ENCODE data around the gene IGLL1.
A peak's percentile ranks its signal among the peaks of the same experiment; 100 is the strongest.
"Not testable (repeated sequence)": the region's sequence is repeated elsewhere in the genome, so short reads cannot be mapped to it uniquely, and the experiment has no call there.

IGLL1 gene

GRCh38 chr22:23561025-23561510 is 19.0 kb downstream of the IGLL1 start:
- not testable (repeated sequence) for DNase-seq

DNA sequence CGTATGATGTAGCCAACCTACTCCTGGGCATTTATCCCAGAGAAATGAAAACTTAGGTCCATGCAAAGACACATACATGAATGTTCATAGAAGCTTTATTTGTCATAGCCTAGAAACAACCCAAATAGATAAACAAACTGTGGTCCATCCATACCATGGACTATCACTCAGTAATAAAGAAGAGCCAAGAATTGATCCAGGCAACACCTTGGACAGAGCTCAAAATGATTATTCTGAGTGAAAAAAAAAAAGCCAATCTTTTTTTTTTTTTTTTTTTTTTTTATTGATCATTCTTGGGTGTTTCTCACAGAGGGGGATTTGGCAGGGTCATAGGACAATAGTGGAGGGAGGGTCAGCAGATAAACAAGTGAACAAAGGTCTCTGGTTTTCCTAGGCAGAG is 19.9 kb downstream of the IGLL1 start:
- not testable (repeated sequence) for DNase-seq

- DNase-seq = no peak
Observed at GRCh38 chr22:23557467-23557866, 22.6 kb downstream of the IGLL1 start.

DNA sequence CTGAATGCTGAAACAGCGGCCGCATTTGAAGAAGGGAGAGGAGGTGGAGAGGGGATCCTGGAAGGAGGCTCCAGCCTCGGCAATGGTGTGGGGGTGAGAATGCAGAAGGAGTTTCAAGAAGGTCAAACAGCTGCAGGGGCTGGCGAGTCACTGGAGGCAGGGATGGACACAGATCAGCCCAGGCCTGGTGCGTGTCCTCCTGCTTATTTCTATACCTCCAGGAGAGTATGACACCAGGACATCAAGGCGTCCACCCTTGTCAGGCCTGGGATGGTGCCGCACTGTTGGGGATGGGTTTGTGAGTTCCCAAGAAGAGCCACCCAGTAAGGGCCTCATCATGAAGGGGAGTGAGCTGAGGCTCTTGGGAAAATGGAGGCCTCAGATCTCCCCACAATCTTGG is 23.1 kb downstream of the IGLL1 start:
- no peak for DNase-seq

- no peak for DNase-seq
Observed at GRCh38 chr22:23556026-23556620, 24.0 kb downstream of the IGLL1 start.

GRCh38 chr22:23555118-23555517 is 25.0 kb downstream of the IGLL1 start:
- DNase-seq = no peak

DNA sequence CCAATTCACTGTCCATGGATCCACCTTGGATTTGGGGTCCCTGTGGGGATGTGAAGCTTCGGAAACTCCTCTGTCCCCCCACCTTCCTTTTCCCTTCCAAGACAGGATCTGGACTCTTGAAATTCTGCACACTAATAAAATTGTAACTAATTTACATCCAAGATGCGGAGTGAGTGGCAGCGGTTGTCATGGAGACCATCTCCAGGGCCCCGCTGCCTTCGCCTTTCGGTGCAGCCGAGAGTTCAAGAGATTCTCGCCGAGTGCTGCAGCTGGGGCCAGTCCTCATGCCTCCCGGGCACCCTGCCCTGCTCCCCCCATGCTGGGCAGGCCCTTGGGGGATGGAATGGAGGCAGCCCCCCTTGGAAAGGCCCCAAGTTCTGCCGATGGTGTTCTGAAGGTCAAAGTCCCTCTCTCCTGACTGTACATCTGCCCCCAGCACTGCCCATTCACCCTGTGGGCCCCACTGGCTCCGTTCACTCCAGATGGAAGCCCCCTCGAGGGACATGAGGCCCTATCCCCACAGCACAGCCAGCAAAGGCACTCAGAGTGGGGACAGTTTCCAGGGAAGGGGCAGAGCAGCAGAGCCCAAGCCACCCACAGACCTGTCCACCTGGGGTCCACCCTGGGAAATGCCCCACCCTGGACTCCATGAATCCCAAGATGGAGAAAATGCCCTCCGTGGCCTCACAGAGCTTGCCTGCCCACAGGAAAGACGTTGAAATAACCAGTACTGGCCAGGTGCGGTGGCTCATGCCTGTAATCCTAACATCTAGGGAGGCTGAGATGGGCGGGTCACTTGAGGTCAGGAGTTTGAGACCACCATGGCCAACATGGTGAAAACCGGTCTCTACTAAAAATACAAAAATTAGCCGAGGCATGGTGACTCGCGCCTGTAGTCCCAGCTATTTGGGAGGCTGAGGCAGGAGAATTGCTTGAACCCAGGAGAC is 25.9 kb downstream of the IGLL1 start:
- no peak for DNase-seq

DNA sequence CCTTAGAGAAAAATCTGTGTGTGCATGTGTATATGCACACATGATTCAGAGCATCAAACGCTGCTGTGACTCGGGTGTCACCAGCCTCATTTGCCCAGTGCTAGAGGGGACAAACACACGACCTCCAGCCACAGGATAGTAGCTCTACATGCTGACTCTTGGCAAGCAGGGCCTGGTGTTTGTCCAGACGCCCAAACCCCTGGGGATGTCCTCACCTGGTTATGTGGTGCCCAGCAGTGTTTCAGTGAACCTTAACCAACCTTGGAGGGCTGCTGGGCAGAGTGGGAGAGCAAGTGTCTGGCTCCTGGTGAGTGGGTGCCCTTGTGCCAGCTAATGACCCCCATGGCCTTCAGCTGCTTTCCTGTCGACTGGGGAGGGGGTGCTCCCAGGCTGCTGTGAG is 26.7 kb downstream of the IGLL1 start:
- DNase-seq = no peak

- no peak for DNase-seq
Observed at GRCh38 chr22:23552573-23552972, 27.5 kb downstream of the IGLL1 start.

- DNase-seq = no peak
Observed at GRCh38 chr22:23551385-23551784, 28.7 kb downstream of the IGLL1 start.

- DNase-seq = no peak
Observed at GRCh38 chr22:23550049-23550650, 29.9 kb downstream of the IGLL1 start.

- DNase-seq = no peak
Observed at GRCh38 chr22:23549198-23549595, 30.9 kb downstream of the IGLL1 start.

- DNase-seq = no peak
Observed at GRCh38 chr22:23548501-23549197, 31.4 kb downstream of the IGLL1 start.

- DNase-seq = no peak
Observed at GRCh38 chr22:23547818-23548500, 32.1 kb downstream of the IGLL1 start.

- DNase-seq = not testable (repeated sequence)
Observed at GRCh38 chr22:23547382-23547781, 32.7 kb downstream of the IGLL1 start.

DNA sequence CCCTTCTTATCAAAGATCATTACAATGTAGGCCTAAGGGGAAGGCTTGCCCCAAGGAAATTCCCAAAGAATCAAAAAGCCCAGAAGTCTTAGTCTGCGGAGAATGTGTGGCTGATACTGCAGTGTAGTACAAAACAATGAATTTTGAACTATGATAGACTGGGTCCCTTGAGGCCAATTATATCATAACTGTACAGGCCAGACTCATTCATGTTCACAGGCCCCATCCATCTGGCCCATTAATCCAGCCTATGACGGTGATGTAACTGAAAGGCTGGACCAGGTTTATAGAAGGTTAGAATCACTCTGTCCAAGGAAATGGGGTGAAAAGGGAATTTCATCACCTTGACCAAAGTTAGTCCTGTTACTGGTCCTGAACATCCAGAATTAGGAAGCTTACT is 35.2 kb downstream of the IGLL1 start:
- DNase-seq = no peak

- not testable (repeated sequence) for DNase-seq
Observed at GRCh38 chr22:23543506-23544000, 36.5 kb downstream of the IGLL1 start.

GRCh38 chr22:23542933-23543332 is 37.2 kb downstream of the IGLL1 start:
- no peak for DNase-seq

- not testable (repeated sequence) for DNase-seq
Observed at GRCh38 chr22:23542391-23542790, 37.7 kb downstream of the IGLL1 start.

GRCh38 chr22:23541849-23542281 is 38.2 kb downstream of the IGLL1 start:
- DNase-seq = peak; percentile 33

DNA sequence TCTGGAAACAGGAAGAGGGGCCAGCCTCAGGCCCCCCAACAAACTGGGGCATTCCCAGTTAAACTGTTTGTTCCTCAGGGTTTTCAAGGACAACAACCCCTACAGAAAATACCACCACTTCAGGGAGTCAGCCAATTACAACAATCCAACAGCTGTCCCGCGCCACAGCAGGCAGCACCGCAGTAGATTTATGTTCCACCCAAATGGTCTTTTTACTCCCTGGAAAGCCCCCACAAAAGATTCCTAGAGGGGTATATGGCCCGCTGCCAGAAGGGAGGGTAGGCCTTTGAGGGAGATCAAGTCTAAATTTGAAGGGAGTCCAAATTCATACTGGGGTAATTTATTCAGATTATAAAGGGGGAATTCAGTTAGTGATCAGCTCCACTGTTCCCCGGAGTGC is 39.3 kb downstream of the IGLL1 start:
- not testable (repeated sequence) for DNase-seq

- not testable (repeated sequence) for DNase-seq
Observed at GRCh38 chr22:23539839-23540198, 40.3 kb downstream of the IGLL1 start.
